IMR-90 (cell line): ENCODE data around the gene ATP11A. TPM values are rescaled to one million over a fixed set of nuclear protein-coding genes. Genes with fewer than 3 reads are reported as not detected.

ENCODE experiments used
- ATAC-seq: fragments of 200-7000 bp; cut with Tn5 transposase; 2 replicates; pipeline ENCODE4 v1.9.1; 2020; ENCODE audit warnings: low read depth, mild to moderate bottlenecking, moderate library complexity
- BruUV-seq: library from RNA; stranded (reverse); fragments of 400-500 nt; replicated peaks from 2 replicates; lab custom pipeline; 2021; lab: Mats Ljungman, UMichigan
- CTCF ChIA-PET: fragments of 300-600 bp; formaldehyde crosslinking; extraction: SDS; loops from one replicate; lab custom pipeline; 2021; ENCODE audit warnings: antibody characterized with exemption; lab: Yijun Ruan, JAX
- POLR2A ChIA-PET: fragments of 300-600 bp; sonication (Branson Sonifier 250); formaldehyde crosslinking; loops from one replicate; lab custom pipeline; 2022; ENCODE audit warnings: antibody characterized with exemption; ENCODE audit not compliant: unreplicated experiment; lab: Charles Lee
- DNase-seq: peaks from one replicate; pipeline ENCODE4 v3.0.0; 2013
- H2AFZ ChIP-seq: replicated peaks from 2 replicates; pipeline ENCODE3; 2013; ENCODE audit warnings: low read length, mild to moderate bottlenecking; ENCODE audit not compliant: poor library complexity
- H2AK5ac ChIP-seq: 2 replicates; pipeline ENCODE4 v1.6.1; 2013; ENCODE audit warnings: low read depth, low read length, inconsistent platforms
- H2AK9ac ChIP-seq: replicated peaks from 2 replicates; pipeline ENCODE3; 2013; ENCODE audit warnings: mild to moderate bottlenecking, low read depth, low read length, moderate library complexity; ENCODE audit not compliant: poor library complexity
- H2BK120ac ChIP-seq: 2 replicates; pipeline ENCODE4 v1.6.1; 2013; ENCODE audit warnings: low read depth, low read length, inconsistent platforms
- H2BK15ac ChIP-seq: 3 replicates; pipeline ENCODE4 v1.6.1; 2013; ENCODE audit warnings: low read depth, low read length, inconsistent platforms
- H2BK20ac ChIP-seq: 2 replicates; pipeline ENCODE4 v1.6.1; 2013; ENCODE audit warnings: low read depth, mild to moderate bottlenecking, inconsistent platforms, low read length, moderate library complexity
- H2BK5ac ChIP-seq: 2 replicates; pipeline ENCODE4 v1.6.1; 2013; ENCODE audit warnings: mild to moderate bottlenecking, low read depth, low read length, inconsistent platforms; ENCODE audit not compliant: poor library complexity, severe bottlenecking
- H3K14ac ChIP-seq: replicated peaks from 2 replicates; pipeline ENCODE4 v1.6.1; 2013; ENCODE audit warnings: low read depth, low read length, inconsistent platforms
- H3K18ac ChIP-seq: 2 replicates; pipeline ENCODE4 v1.6.1; 2013; ENCODE audit warnings: low read depth, low read length, control low read depth
- H3K23ac ChIP-seq: 2 replicates; pipeline ENCODE4 v1.6.1; 2013; ENCODE audit warnings: low read depth, low read length, inconsistent platforms
- H3K27ac ChIP-seq: 2 replicates; pipeline ENCODE4 v1.5.1; 2013; ENCODE audit warnings: mild to moderate bottlenecking, control low read depth, low read length; ENCODE audit not compliant: insufficient read depth
- H3K27me3 ChIP-seq: 2 replicates; pipeline ENCODE4 v1.6.1; 2013; ENCODE audit warnings: low read length; ENCODE audit not compliant: control insufficient read depth, insufficient read depth
- H3K36me3 ChIP-seq: 2 replicates; pipeline ENCODE4 v1.6.1; 2013; ENCODE audit warnings: low read length, mixed read lengths; ENCODE audit not compliant: control insufficient read depth, insufficient read depth
- H3K4ac ChIP-seq: 2 replicates; pipeline ENCODE4 v1.6.1; 2013; ENCODE audit warnings: low read depth, low read length, inconsistent platforms
- H3K4me1 ChIP-seq: 2 replicates; pipeline ENCODE4 v1.6.1; 2013; ENCODE audit warnings: low read length, mixed read lengths; ENCODE audit not compliant: control insufficient read depth, insufficient read depth
- H3K4me2 ChIP-seq: 2 replicates; pipeline ENCODE4 v1.6.1; 2013; ENCODE audit warnings: low read depth, mild to moderate bottlenecking, control low read depth, low read length, moderate library complexity
- H3K4me3 ChIP-seq: 2 replicates; pipeline ENCODE4 v1.5.1; 2013; ENCODE audit warnings: low read depth, mild to moderate bottlenecking, control low read depth, low read length, moderate library complexity; ENCODE audit not compliant: insufficient read depth
- H3K56ac ChIP-seq: 2 replicates; pipeline ENCODE4 v1.6.1; 2013; ENCODE audit warnings: low read length, inconsistent platforms; ENCODE audit not compliant: insufficient read depth; ENCODE audit errors: extremely low read depth
- H3K79me1 ChIP-seq, 2 experiments: 2 replicates each; pipeline ENCODE4 v1.6.1; 2013; ENCODE audit warnings: low read length in 2 of 2, inconsistent platforms in 1 of 2, low read depth in 1 of 2
- H3K9ac ChIP-seq: 2 replicates; pipeline ENCODE4 v1.6.1; 2013; ENCODE audit warnings: low read depth, low read length, control low read depth
- H3K9me1 ChIP-seq: 2 replicates; pipeline ENCODE4 v1.6.1; 2013; ENCODE audit warnings: low read length, inconsistent platforms; ENCODE audit not compliant: insufficient read depth
- H3K9me3 ChIP-seq: 2 replicates; pipeline ENCODE4 v1.6.1; 2013; ENCODE audit warnings: low read length; ENCODE audit not compliant: control insufficient read depth, insufficient read depth
- H4K20me1 ChIP-seq: 2 replicates; pipeline ENCODE4 v1.6.1; 2013; ENCODE audit warnings: low read length, inconsistent platforms; ENCODE audit not compliant: insufficient read depth
- H4K5ac ChIP-seq: 2 replicates; pipeline ENCODE4 v1.6.1; 2013; ENCODE audit warnings: mild to moderate bottlenecking, low read depth, low read length, control low read depth
- H4K8ac ChIP-seq, 2 experiments: 2 replicates each; pipeline ENCODE4 v1.6.1; 2013; ENCODE audit warnings: low read depth in 2 of 2, low read length in 2 of 2, control low read depth in 1 of 2, inconsistent platforms in 1 of 2
- H4K91ac ChIP-seq: 2 replicates; pipeline ENCODE4 v1.6.1; 2013; ENCODE audit warnings: low read depth, low read length, inconsistent platforms; ENCODE audit not compliant: insufficient read depth
- ELK1 ChIP-seq: fragments of 150-350 bp; IDR thresholded peaks from 2 replicates; pipeline ENCODE4 v1.6.1; 2016; ENCODE audit warnings: low read depth, mild to moderate bottlenecking, low read length, moderate library complexity, borderline replicate concordance
- NFE2L2 ChIP-seq: fragments of 150-350 bp; IDR thresholded peaks from 2 replicates; pipeline ENCODE4 v1.6.1; 2016; ENCODE audit warnings: low read depth, mild to moderate bottlenecking, low read length
- WGBS, 2 experiments: methylation state at CpG; one replicate each; pipeline versions ENCODE4 v1.1.5 to v1.1.7; 2013; ENCODE audit warnings: missing lambda C conversion rate in 2 of 2; ENCODE audit not compliant: insufficient read length in 1 of 2; ENCODE audit errors: extremely low coverage in 2 of 2; 5-methylcytosine and 5-hydroxymethylcytosine counted together
- dilution Hi-C: fragments of 300-500 bp; cut with HindIII; formaldehyde crosslinking; loops from one replicate; pipeline ENCODE4 v1.14.3; 2018; ENCODE audit warnings: low sequenced_read_pairs; ENCODE audit not compliant: unreplicated experiment
- in situ Hi-C: fragments of 300-500 bp; cut with MboI; formaldehyde crosslinking; loops from 3 replicates; pipeline ENCODE4 v1.14.3; 2019; ENCODE audit warnings: low sequenced_read_pairs, inconsistent platforms, mixed read lengths
- intact Hi-C: fragments of 100-400 bp; cut with micrococcal nuclease; formaldehyde crosslinking; loops from 2 replicates; pipeline ENCODE4 v1.10.0; 2022
- polyA plus RNA-seq, 3 experiments: library from polyadenylated mRNA; depleted of rRNA; stranded (reverse); fragments of >200 nt; gene quantifications; 2 replicates each; pipeline ENCODE4 v1.2.3, GENCODE V29; 2012; ENCODE audit warnings: low replicate concordance in 1 of 3
- total RNA-seq: library from RNA; depleted of rRNA; stranded (reverse); fragments of >200 nt; gene quantifications from 2 replicates; pipeline ENCODE4 v1.2.3, GENCODE V29; 2012
- TF ChIP-seq, protein P1 (sequence below): fragments of 150-350 bp; IDR thresholded peaks from 2 replicates; pipeline ENCODE4 v1.6.1; 2017; ENCODE audit warnings: mild to moderate bottlenecking, antibody characterized with exemption, low read length, low read depth

Gene ATP11A
- total and polyA plus RNA-seq, 2 of the 4 experiments (the other 2 are of a cell fraction): 8.4 to 12.0 TPM

DNA sequence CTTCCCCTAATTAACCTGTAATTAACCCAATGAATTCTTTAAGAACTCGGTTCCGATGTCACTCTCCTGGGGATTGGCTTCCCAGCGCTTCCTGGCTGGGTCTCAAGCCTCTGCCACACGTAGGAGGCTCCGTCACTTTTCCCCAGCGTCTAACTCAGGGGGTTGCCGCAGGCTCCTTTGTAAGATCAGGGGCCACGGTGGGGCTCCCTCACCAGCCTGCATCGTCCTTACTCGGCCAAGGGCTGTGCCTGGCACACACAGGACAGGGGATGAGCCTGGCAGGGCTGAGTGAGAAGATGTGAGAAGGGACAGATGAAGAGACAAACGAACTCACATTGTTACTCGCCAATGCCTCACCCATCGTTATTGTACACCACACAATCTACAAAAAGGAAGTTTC is 20.9 kb upstream of the ATP11A start:
- H3K9me1 ChIP-seq: 0 out of 2 replicates have a peak, but pooled peaks cover 6% of the 10 kb centered on the region
- H4K5ac ChIP-seq: no peak overlapping the region
- no peak overlapping the region for H2BK20ac ChIP-seq
- H3K27ac ChIP-seq: no peak overlapping the region
- no peak overlapping the region for H4K8ac ChIP-seq
- H3K4me2 ChIP-seq: no peak overlapping the region
- WGBS, 2 experiments: 88% methylated on average over 5 of the region's 13 CpGs; no CpG with 5 or more reads in 1 of the 2 experiments
- no peak overlapping the region for H3K56ac ChIP-seq
- no peak overlapping the region for H3K9ac ChIP-seq
- dilution Hi-C loops: no loop called here
- H3K4ac ChIP-seq: no peak overlapping the region
- no peaks in the 10 kb centered on the region for H4K20me1 ChIP-seq
- H3K79me1 ChIP-seq: no peaks in the 10 kb centered on the region
- no peaks in the 10 kb centered on the region for H3K4me1 ChIP-seq
- no TSS peak for BruUV-seq
- in situ Hi-C loops: no loop called here
- no peak overlapping the region for H2BK5ac ChIP-seq
- no peak overlapping the region for H2AK9ac ChIP-seq
- H3K9me3 ChIP-seq: no peaks in the 10 kb centered on the region
- no peak overlapping the region for H3K23ac ChIP-seq
- H3K27me3 ChIP-seq: peaks cover 38% of the 10 kb centered on the region
- no peak overlapping the region for H2AK5ac ChIP-seq
- H3K36me3 ChIP-seq: no peaks in the 10 kb centered on the region
- CTCF ChIA-PET: no interaction called here
- no peak overlapping the region for H3K18ac ChIP-seq
- intact Hi-C loops: no loop called here
- H2BK15ac ChIP-seq: no peak overlapping the region
- no peak overlapping the region for H2BK120ac ChIP-seq
- H2AFZ ChIP-seq: no peak overlapping the region
- H3K14ac ChIP-seq: no peak overlapping the region
- DNase-seq (no peak), ATAC-seq (no peak)
- no peak overlapping the region for H3K4me3 ChIP-seq
- TF ChIP-seq ELK1 (no peak), NFE2L2 (no peak)
- TF ChIP-seq, protein P1, sequence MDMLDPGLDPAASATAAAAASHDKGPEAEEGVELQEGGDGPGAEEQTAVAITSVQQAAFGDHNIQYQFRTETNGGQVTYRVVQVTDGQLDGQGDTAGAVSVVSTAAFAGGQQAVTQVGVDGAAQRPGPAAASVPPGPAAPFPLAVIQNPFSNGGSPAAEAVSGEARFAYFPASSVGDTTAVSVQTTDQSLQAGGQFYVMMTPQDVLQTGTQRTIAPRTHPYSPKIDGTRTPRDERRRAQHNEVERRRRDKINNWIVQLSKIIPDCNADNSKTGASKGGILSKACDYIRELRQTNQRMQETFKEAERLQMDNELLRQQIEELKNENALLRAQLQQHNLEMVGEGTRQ: no peak
- no peak overlapping the region for H4K91ac ChIP-seq
- POLR2A ChIA-PET: interaction anchor here (0.6 kb wide), 1 partner anchor 148 kb away, joined by 3 read pairs; no protein-coding TSS in a partner anchor
